NCI-H1092 treated with DMSO at 0.1 percent for 48 hours (cell line): ENCODE data around the gene RPS27A.
"Not testable (repeated sequence)": the region's sequence is repeated elsewhere in the genome, so short reads cannot be mapped to it uniquely, and the experiment has no call there.

ENCODE experiments used
- DNase-seq: peaks from one replicate; lab custom pipeline; 2025; lab: John Stamatoyannopoulos, UW

The RPS27A gene

GRCh38 chr2:55239656-55240222, 7.3 kb downstream of the RPS27A start:
- DNase-seq, result peak; percentile 32

GRCh38 chr2:55241582-55241981, 9.1 kb downstream of the RPS27A start:
- DNase-seq, result not testable (repeated sequence)

GRCh38 chr2:55242617-55243016, 10.1 kb downstream of the RPS27A start:
- no peak for DNase-seq

GRCh38 chr2:55245411-55245810, 12.9 kb downstream of the RPS27A start:
- DNase-seq, result no peak

- no peak for DNase-seq
Observed at GRCh38 chr2:55247025-55247424, 14.5 kb downstream of the RPS27A start.

- DNase-seq, result no peak
Observed at GRCh38 chr2:55252832-55253231, 20.3 kb downstream of the RPS27A start.

GRCh38 chr2:55259586-55259985, 27.1 kb downstream of the RPS27A start:
- not testable (repeated sequence) for DNase-seq

GRCh38 chr2:55268288-55268906, 35.9 kb downstream of the RPS27A start:
- DNase-seq, result no peak

- peak; percentile 86 for DNase-seq
Observed at GRCh38 chr2:55268907-55269644, 36.6 kb downstream of the RPS27A start, which contains the start of gene MTIF2. Gene MTIF2 (minus strand): TSS chr2:55269231. CDS start chr2:55263858, 5,373 bp downstream.

GRCh38 chr2:55269645-55269990, 37.1 kb downstream of the RPS27A start:
- DNase-seq, result no peak

- DNase-seq, result not testable (repeated sequence)
Observed at GRCh38 chr2:55274346-55274745, 41.9 kb downstream of the RPS27A start.

- no peak for DNase-seq
Observed at GRCh38 chr2:55277310-55277709, 44.8 kb downstream of the RPS27A start.

GRCh38 chr2:55279214-55279835, 46.8 kb downstream of the RPS27A start:
- not testable (repeated sequence) for DNase-seq

GRCh38 chr2:55279859-55280424, 47.5 kb downstream of the RPS27A start:
- DNase-seq, result not testable (repeated sequence)

GRCh38 chr2:55280851-55281546, 48.5 kb downstream of the RPS27A start:
- not testable (repeated sequence) for DNase-seq

GRCh38 chr2:55282110-55282917, 49.8 kb downstream of the RPS27A start:
- DNase-seq, result peak; percentile 82

GRCh38 chr2:55283083-55283482, 50.6 kb downstream of the RPS27A start:
- DNase-seq, result no peak
